Coronary artery (tissue), 2 donors: ENCODE measurements around the gene SLC2A14.
"Not testable (repeated sequence)": the region's sequence is repeated elsewhere in the genome, so short reads cannot be mapped to it uniquely, and the experiment has no call there.

Experiments used
- DNase-seq: peaks from one replicate; pipeline ENCODE4 v3.0.0-alpha.2; 2017; ENCODE audit warnings: low spot score
- H3K27ac ChIP-seq, 2 donors: fragments of 200-600 bp; sonication (generic); one replicate each; pipeline ENCODE4 v1.5.1; 2016 to 2019
- H3K4me3 ChIP-seq: fragments of 200-600 bp; sonication (generic); 2 replicates; pipeline ENCODE4 v1.5.1; 2016; ENCODE audit warnings: mild to moderate bottlenecking, moderate library complexity
- CTCF ChIP-seq: fragments of 200-600 bp; sonication (generic); IDR thresholded peaks from one replicate; pipeline ENCODE4 v1.5.1; 2019; ENCODE audit warnings: antibody characterized with exemption

Gene SLC2A14

DNA sequence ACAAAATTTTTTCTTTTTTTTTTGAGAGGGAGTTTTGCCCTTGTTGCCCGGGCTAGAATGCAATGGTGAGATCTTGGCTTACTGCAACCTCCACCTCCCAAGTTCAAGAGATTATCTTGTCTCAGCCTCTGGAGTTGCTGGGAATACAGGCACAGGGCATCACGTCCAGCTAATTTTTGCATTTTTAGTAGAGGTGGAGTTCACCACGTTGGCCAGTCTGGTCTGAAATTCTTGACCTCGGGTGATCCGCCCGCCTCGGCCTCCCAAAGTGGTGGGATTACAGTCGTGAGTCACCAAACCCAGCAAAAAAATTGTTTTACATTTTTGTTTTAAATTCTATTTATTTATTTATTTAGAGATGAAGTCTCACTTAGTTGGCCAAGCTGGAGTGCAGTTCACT is 4.7 kb upstream of the SLC2A14 start:
- Histone ChIP-seq H3K4me3 (no peak overlapping the region), H3K27ac (no peak overlapping the region)
- no peak for DNase-seq
- no peak for TF ChIP-seq CTCF

DNA sequence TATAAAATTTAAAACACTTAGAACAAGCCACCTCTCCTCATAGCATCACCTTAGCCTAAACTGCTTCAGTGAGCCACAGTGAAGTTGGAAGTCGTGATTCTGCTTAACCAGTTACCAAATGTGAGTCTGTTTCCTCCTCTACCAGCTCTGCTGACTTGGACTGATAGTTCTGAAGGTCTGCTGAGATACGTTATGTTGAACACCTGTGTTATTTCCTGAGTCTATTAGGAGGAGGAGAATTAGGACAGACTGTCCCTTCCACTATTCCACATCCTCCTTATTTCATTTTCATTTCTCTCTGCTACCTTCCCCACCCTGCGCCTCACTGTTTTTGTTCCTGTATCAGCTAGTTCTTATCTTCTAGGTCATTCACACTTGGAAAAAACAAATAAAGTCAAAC is 2.4 kb downstream of the SLC2A14 start:
- no peak overlapping the region for H3K27ac ChIP-seq
- no peak for DNase-seq
- no peak for TF ChIP-seq CTCF
- no peak overlapping the region for H3K4me3 ChIP-seq

DNA sequence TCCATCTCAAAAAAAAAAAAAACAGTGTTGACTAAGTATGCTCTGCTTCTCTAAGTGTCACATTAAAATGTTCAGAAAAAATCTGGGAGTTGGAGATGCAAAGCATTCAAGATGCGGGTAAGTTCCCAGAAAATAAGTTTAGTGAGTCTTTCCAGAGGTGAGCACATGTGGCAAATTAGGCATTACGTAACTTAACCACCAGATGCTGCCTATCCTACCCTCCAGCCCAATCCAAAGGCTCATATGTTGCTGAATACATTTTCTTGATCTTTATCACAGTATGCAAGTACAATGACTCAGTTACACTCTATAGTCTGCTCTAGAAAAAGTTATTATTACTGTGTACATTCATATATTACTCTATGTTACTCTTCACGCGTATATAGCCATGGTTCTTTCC is 3.6 kb downstream of the SLC2A14 start:
- no peak overlapping the region for H3K27ac ChIP-seq
- DNase-seq = no peak
- H3K4me3 ChIP-seq = no peak overlapping the region
- TF ChIP-seq CTCF = no peak

- DNase-seq = no peak
- H3K4me3 ChIP-seq = no peak overlapping the region
- no peak overlapping the region for H3K27ac ChIP-seq
- TF ChIP-seq CTCF = no peak
Measured at GRCh38 chr12:7868391-7868790, 4.3 kb downstream of the SLC2A14 start.

DNA sequence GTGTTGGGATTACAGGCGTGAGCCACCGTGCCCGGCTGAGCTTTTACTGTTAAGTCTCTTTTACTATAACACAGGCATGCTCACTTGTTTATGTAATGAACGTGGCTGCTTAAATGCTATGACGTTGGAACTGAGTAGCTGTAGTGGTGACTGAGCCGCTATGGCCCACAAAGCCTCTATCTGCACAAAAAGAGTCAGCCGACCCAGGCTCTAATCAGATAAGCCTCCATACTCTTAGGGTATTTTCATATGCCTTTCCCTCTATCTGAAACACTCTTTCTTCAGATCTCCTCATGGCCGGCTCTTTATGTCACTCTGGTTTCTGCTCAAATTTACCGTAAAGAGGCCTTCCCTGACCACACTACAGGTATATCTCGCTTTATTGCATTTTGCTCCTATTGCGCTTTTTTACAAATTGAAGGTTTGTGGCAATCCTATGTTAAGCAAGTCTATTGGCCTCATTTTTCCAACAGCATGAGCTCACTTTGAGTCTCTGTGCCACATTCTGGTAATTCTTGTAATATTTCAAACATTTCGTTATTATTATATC is 8.0 kb downstream of the SLC2A14 start:
- DNase-seq = no peak
- TF ChIP-seq CTCF = no peak
- Histone ChIP-seq H3K27ac (no peak overlapping the region), H3K4me3 (no peak overlapping the region)

DNA sequence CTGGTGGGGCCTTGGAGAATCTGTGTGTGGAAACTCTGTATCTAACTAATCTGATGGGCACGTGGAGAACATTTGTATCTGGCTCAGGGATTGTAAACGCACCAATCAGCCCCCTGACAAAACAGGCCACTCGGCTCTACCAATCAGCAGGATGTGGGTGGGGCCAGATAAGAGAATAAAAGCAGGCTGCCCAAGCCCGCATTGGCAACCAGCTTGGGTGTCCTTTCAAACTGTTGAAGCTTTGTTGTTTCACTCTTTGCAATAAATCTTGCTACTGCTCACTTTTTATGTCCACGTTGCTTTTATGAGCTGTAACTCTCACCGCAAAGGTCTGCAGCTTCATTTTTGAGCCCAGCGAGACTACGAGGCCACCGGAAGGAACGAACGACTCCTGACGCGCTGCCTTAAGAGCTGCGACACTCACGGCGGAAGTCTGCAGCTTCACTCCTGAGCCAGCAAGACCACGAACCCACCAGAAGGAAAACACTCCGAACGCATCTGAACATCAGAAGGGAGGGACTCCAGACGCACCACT is 9.8 kb downstream of the SLC2A14 start:
- not testable (repeated sequence) for H3K27ac ChIP-seq, DNase-seq, H3K4me3 ChIP-seq

- not testable (repeated sequence) for H3K27ac ChIP-seq, H3K4me3 ChIP-seq, DNase-seq
Measured at GRCh38 chr12:7862301-7862700, 10.4 kb downstream of the SLC2A14 start.

- H3K4me3 ChIP-seq = no peak overlapping the region
- TF ChIP-seq CTCF = no peak
- DNase-seq = no peak
- no peak overlapping the region for H3K27ac ChIP-seq
Measured at GRCh38 chr12:7859552-7859951, 13.2 kb downstream of the SLC2A14 start.
